Rectal smooth muscle tissue (tissue), 1 donor: ENCODE results near the gene KRT40.

Source experiments
- H3K27ac ChIP-seq: one replicate; pipeline ENCODE4 v1.7.0; 2013; ENCODE audit warnings: low read depth, low read length, inconsistent platforms
- H3K27me3 ChIP-seq: one replicate; pipeline ENCODE4 v1.7.0; 2013; ENCODE audit warnings: low read length; ENCODE audit not compliant: control insufficient read depth, insufficient read depth
- H3K36me3 ChIP-seq: one replicate; pipeline ENCODE4 v1.7.0; 2013; ENCODE audit warnings: low read length; ENCODE audit not compliant: control insufficient read depth, insufficient read depth
- H3K4me1 ChIP-seq: one replicate; pipeline ENCODE4 v1.7.0; 2013; ENCODE audit warnings: low read length; ENCODE audit not compliant: control insufficient read depth, insufficient read depth
- H3K4me3 ChIP-seq: one replicate; pipeline ENCODE4 v1.7.0; 2013; ENCODE audit warnings: low read length
- H3K9ac ChIP-seq: one replicate; pipeline ENCODE4 v1.7.0; 2013; ENCODE audit warnings: low read length

Gene KRT40

DNA sequence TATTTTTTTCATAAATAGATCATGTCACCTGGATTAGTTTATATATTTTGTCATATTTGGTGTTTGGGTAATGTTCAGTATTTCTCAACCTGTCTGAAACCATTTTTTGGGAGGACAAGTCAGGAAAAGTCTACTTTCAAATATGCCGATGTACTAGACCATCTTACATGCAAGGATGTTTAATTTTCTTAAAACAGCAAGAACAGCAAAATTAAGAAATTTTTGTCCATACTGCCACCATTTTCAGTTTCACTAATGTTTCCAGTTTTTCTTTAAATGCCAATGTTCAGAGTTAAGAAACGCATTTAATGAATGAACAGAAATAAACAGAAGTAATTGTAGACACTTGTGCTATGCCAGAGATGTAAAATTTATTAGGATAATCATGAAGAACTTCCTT lies 9.0 kb upstream of the KRT40 start:
- H3K4me1 ChIP-seq: no peaks in the 10 kb centered on the region
- no peaks in the 10 kb centered on the region for H3K27me3 ChIP-seq
- no peak overlapping the region for H3K9ac ChIP-seq
- H3K36me3 ChIP-seq: no peaks in the 10 kb centered on the region
- no peak overlapping the region for H3K4me3 ChIP-seq
- H3K27ac ChIP-seq: no peak overlapping the region

DNA sequence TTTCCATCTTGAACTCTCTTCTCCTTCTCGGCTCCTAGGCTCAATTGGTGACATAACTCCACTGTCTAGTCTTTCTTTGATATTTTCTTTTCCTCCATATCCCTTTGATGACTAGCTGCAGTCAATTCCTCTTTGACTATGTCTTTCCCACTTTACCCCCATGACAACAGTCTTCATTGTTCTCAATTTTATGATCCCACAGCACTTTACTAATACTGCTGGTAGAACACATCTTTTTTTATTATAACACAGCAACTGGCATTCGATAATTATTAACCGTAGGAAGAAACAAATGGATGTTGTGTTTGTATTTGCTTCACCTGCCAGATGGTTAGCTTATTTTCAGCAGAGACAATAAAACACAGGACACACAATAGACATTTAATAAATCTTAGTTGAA lies 8.5 kb upstream of the KRT40 start:
- no peak overlapping the region for H3K9ac ChIP-seq
- H3K27ac ChIP-seq: no peak overlapping the region
- H3K4me1 ChIP-seq: no peaks in the 10 kb centered on the region
- no peak overlapping the region for H3K4me3 ChIP-seq
- no peaks in the 10 kb centered on the region for H3K36me3 ChIP-seq
- H3K27me3 ChIP-seq: no peaks in the 10 kb centered on the region

DNA sequence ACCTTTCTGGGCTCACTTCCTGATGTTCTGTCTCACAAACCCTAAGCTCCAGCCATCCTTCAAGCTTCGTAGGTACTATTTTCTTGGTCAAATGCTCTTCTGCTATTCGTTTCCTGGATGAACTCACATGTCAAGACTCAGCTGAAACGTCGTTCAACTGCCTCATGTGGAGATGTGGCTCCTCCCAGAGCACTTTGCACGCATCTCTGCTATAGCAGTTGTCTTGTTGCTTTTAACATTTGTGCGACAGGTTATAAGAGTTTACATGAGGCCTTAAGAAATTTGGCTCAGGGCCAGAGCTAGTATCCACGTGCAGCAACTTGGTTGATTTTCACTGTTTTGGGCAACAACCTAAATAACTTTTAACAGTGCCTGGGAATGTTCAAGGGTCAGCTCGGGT lies 2.8 kb upstream of the KRT40 start:
- no peaks in the 10 kb centered on the region for H3K36me3 ChIP-seq
- no peak overlapping the region for H3K27ac ChIP-seq
- no peak overlapping the region for H3K9ac ChIP-seq
- H3K27me3 ChIP-seq: no peaks in the 10 kb centered on the region
- H3K4me3 ChIP-seq: no peak overlapping the region
- H3K4me1 ChIP-seq: no peaks in the 10 kb centered on the region

DNA sequence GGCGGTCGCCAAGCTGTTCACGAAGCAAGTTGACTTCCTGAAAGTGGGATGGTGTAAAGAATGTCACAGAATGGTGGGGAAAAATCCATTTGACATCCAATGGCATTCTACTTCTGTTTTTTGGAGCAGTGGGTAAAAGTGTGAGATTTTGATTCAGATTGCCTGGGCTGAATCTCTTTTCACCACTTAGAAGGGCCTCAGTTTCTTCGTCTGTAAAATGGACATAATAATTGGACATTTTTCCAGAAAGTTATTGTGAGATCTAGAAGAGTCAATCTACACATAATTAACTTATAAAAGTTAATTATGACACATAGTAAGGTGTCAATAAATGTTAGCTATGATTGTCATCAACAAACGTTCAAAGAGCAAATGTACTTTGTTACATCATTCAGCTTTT lies 3.0 kb downstream of the KRT40 start:
- H3K27me3 ChIP-seq: peaks cover 5% of the 10 kb centered on the region
- H3K4me1 ChIP-seq: no peaks in the 10 kb centered on the region
- H3K4me3 ChIP-seq: no peak overlapping the region
- H3K36me3 ChIP-seq: no peaks in the 10 kb centered on the region
- no peak overlapping the region for H3K9ac ChIP-seq
- no peak overlapping the region for H3K27ac ChIP-seq

DNA sequence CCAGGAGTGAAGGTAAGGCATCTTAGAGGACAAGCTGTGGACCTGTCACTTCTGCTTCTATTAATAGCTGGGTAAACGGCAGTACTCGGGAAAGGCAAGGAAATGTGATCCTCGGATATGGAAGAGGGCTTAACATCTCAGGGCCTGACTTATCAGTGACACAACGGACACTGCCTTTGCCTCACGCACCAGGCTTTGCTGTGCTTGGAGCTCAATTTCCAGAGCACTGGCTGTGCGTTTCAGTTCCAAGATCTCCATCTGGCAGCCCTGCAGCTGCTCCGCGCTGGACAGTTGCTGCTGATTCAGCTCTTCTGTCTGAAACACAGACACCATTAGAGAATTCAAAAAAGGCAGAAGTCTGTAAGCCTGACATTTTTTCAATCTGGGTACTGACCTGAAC lies 3.5 kb downstream of the KRT40 start:
- Histone ChIP-seq H3K4me1 (no peaks in the 10 kb centered on the region), H3K9ac (no peak overlapping the region), H3K4me3 (no peak overlapping the region), H3K36me3 (no peaks in the 10 kb centered on the region), H3K27me3 (peaks cover 6% of the 10 kb centered on the region), H3K27ac (no peak overlapping the region)

DNA sequence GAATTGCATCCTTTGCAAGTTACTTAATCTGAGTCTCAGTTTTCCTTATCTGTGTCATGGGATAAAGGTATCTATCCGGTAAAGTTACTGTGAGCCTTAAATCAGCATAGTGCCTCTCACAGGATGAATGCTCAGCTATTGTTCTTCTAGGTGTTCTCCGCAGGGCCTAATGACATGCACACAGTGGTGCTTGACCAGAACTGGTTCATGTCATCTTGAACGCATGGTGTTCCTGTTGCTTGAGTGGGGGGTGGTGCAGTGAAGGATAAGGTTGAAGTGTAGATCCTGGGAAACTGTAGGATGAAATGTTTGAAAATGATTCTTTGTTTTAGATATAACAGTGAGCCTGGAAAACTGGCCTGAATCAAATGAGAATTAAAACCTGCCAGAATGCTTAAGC lies 4.0 kb downstream of the KRT40 start:
- Histone ChIP-seq H3K9ac (no peak overlapping the region), H3K27ac (no peak overlapping the region), H3K4me3 (no peak overlapping the region), H3K27me3 (peaks cover 6% of the 10 kb centered on the region), H3K36me3 (no peaks in the 10 kb centered on the region), H3K4me1 (no peaks in the 10 kb centered on the region)

DNA sequence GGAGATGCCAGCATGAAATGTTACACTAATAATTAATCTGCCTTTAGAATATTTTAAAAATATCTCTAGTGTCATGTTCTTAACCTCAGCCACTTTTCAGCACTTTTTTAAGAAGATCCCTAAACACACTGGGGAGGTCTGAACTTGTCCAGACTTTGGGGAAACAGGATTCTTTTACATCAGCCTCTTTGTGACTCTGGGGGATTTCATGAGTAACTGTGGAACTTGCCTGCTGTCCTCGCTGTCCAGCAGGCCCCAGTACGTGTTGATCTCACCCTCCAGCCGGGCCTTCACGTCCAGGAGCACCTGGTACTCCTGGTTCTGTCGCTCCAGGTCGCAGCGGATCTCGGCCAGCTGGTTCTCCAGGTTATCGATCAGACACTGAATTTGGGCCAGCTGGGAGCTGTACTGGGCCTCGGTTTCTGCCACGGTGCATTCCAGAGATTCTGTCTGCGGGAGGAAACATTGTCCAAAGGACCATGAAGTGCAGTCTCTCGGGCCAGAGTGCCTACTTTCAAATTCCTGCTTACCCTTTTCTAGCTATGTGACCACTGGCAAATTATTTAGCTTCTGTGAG lies 5.5 kb downstream of the KRT40 start:
- Histone ChIP-seq H3K4me3 (no peak overlapping the region), H3K27me3 (peaks cover 6% of the 10 kb centered on the region), H3K36me3 (no peaks in the 10 kb centered on the region), H3K9ac (no peak overlapping the region), H3K4me1 (no peaks in the 10 kb centered on the region), H3K27ac (no peak overlapping the region)

DNA sequence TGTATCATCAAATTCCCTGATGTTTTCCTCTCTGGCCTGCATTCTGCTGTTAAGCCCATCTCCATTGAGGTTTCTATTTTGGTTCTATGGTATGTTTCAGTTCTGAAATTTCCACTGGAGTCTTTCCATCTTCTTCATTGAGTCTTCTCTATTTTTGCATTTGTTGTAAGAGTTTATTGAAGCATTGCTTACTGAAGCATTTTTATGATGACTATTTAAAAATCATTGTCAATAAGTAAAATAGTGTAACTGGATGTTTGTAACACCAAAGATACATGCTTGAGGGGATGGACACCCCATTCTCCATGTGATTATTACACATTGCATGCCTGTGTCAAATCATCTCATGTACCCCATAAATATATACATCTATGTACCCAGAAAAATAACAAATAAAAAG lies 8.6 kb downstream of the KRT40 start:
- no peak overlapping the region for H3K9ac ChIP-seq
- no peaks in the 10 kb centered on the region for H3K4me1 ChIP-seq
- no peak overlapping the region for H3K27ac ChIP-seq
- H3K36me3 ChIP-seq: no peaks in the 10 kb centered on the region
- no peak overlapping the region for H3K4me3 ChIP-seq
- H3K27me3 ChIP-seq: peaks cover 6% of the 10 kb centered on the region

DNA sequence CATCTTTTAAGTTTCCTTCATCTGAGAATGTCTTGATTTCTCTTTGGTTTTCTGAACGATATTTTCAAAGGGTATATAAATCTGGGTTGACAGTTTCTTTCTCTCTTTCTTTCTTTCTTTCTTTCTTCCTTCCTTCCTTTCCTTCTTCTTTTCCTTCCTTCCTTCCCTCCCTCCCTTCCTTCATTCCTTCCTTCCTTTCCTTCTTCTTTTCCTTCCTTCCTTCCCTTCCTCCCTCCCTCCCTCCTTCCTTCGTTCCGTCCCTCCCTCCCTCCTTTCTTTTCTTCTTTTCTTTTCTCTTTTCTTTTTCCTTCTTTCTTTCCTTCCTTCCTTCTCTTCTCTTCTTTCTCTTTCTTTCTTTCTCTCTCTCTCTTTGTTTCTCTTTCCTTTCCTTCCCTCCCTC lies 9.8 kb downstream of the KRT40 start:
- Histone ChIP-seq H3K9ac (no peak overlapping the region), H3K36me3 (no peaks in the 10 kb centered on the region), H3K4me3 (no peak overlapping the region), H3K4me1 (no peaks in the 10 kb centered on the region), H3K27me3 (peaks cover 6% of the 10 kb centered on the region), H3K27ac (no peak overlapping the region)

DNA sequence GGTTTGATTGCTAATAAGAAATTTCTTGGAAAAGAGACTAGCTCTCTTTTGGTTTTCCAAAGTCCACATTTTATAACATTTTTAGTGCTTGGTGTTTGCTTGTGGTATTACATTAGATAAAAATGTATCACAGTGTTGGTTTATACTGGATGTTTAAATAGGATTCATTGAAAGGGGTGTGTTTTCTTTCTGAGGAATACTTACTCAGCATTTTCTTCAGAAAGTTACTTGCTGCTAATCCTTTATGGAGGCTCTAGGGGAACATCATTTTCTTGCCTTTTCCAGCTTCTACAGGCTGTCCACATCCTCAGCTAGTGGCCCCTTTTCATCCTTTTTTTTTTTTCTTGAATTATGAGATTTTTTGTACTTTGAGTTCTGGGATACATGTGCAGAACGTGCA lies 16.5 kb downstream of the KRT40 start:
- Histone ChIP-seq H3K27ac (no peak overlapping the region), H3K4me3 (no peak overlapping the region), H3K4me1 (no peaks in the 10 kb centered on the region), H3K36me3 (no peaks in the 10 kb centered on the region), H3K27me3 (no peaks in the 10 kb centered on the region), H3K9ac (no peak overlapping the region)

DNA sequence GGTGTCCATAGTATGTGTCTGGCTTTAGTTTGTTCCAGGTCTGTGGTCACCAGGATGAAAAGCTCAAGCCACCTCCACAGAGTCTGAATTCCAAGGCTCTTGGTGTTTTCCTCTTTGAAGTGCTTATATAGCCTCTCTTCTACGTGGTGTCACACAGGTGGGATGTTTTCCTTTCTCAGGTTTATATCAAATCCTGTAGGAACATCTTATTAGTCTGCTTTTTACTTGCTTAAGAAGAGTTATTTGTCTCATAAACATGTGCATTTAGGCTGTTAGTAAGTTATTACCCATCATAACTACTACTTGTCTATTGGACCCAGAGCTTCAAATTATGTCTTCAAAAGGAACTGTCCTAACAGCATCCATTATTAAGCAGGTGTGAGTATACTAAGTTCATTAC lies 17.3 kb downstream of the KRT40 start, which contains the start of gene KRT39:
Gene KRT39 (minus strand): TSS at position 101 of the 400 bp plus-strand sequence. CDS start 92 bp downstream, at position 9.
- Histone ChIP-seq H3K27ac (no peak within 1 kb of the TSS), H3K36me3 (no peaks in the 10 kb centered on the region), H3K4me1 (no peaks in the 10 kb centered on the region), H3K9ac (no peak within 1 kb of the TSS), H3K4me3 (no peak within 1 kb of the TSS), H3K27me3 (no peaks in the 10 kb centered on the region)

DNA sequence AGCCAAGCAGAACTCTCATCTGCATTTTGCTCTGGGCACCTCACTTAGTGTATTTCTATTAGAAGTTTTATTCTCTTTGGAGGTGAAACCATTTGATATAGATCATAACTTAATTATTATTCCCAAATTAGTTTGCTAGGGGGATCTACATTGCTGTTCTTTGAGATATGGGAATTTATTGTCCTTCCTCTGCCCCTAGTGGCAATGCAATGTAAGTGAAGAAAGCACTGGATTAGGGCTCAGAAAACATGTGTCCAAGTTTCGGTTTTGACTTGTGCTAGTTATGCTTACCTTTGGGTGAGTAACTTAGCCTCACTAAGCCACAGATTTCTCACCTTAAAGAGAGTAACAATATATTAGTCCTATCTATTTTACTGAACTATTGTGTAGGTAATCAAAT lies 20.3 kb downstream of the KRT40 start:
- no peaks in the 10 kb centered on the region for H3K4me1 ChIP-seq
- H3K9ac ChIP-seq: no peak overlapping the region
- H3K4me3 ChIP-seq: no peak overlapping the region
- H3K36me3 ChIP-seq: no peaks in the 10 kb centered on the region
- no peaks in the 10 kb centered on the region for H3K27me3 ChIP-seq
- no peak overlapping the region for H3K27ac ChIP-seq

DNA sequence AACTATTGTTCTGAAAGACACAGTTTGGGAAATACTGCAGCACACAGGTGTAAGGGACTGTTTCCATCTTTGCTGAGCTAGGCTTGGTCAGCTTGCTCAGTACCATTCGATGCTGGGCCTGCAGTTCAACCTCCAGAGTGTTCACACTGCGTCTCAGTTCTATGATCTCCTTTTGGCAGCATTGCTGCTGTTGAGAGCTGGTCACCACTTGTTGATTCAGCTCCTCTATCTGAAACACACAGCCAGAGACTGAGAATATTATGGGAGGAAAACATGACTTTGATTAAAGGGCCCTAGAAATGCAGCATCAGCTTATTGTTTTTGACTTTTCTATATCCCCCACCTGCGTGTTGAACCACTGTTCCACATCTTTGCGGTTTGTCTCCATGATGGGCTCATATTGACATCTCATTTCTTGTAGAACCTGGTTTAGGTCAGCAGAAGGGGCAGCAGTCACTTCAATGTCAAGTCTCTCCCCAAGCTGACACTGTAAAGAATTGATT lies 22.0 kb downstream of the KRT40 start:
- no peaks in the 10 kb centered on the region for H3K36me3 ChIP-seq
- no peak overlapping the region for H3K4me3 ChIP-seq
- H3K9ac ChIP-seq: no peak overlapping the region
- no peak overlapping the region for H3K27ac ChIP-seq
- no peaks in the 10 kb centered on the region for H3K4me1 ChIP-seq
- no peaks in the 10 kb centered on the region for H3K27me3 ChIP-seq
